ENCODE measurements around the gene WDR5. TPM values are rescaled to one million over a fixed set of nuclear protein-coding genes. Genes with fewer than 3 reads are reported as not detected.

Gene WDR5
- total and polyA plus RNA-seq, 4 donors, result 15.7 to 27.3 (median 21.6) TPM

DNA sequence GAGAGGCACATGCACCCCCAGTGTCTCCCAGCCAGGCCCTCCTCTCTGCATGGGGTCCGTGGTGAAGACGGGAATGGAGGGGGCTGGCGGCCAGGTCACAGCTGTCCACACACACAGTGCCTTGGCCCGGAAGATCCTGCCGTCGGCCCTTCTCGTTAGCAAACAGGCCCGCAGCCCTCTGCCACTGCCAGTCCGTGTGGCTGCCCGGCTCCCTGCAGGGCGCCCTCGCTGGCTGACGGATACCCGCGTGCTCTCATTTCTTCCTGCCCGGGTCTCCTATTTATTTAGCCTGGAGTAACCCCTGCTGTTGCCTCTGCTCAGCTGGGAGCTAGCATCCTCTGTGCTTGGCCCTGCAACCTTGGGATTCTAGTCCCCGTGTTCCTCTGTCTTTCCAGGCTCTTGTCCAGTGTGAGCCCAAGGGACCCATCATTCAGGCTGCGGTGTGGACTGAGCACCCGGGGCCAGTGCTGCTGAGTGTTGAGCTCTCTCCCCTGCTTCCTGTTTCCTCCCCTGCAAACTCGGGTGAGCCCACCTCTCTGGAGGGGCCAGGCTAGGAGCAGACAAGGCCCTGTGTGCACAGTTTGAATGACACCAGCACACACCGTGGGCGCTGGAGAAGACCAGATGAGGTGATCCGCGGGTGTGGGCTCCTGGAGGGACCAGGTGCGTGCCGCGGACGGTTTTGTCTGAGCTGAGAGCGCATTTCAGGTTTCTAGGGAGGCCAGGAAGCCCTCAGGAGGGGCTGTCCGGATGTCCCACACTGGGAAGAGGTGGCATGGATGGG is 43.1 kb downstream of the WDR5 start:
- Histone ChIP-seq H3K27me3 (ENCODE audit: control insufficient read depth in 3 of 3, insufficient read depth in 3 of 3, low read length in 2 of 3) (peaks cover 0 to 6% (median 6%) of the 10 kb centered on the region in 3 donors), H3K9ac (ENCODE audit: insufficient read depth in 1 of 2, low read length in 2 of 2) (no peak overlapping the region), H3K4me3 (no peak overlapping the region), H3K9me3 (ENCODE audit: control insufficient read depth in 4 of 4, insufficient read depth in 3 of 4, low read length in 3 of 4) (no peaks in the 10 kb centered on the region), H3K4me1 (ENCODE audit: control insufficient read depth in 5 of 5, insufficient read depth in 5 of 5, low read length in 5 of 5) (peaks cover 0 to 23% (median 5%) of the 10 kb centered on the region in 5 donors), H3K27ac (ENCODE audit: low read depth in 1 of 2, low read length in 1 of 2) (no peak overlapping the region), H3K36me3 (ENCODE audit: control insufficient read depth in 4 of 4, insufficient read depth in 4 of 4, low read length in 4 of 4) (no peaks in the 10 kb centered on the region)
- DNase-seq (peak; percentile 27 to 48 (median 29)), ATAC-seq (ENCODE audit: insufficient read depth, low FRiP score) (no peak)
- 42 to 45% methylated on average over 30 of the region's 30 CpGs for WGBS, 2 donors
- TF ChIP-seq, protein P1, sequence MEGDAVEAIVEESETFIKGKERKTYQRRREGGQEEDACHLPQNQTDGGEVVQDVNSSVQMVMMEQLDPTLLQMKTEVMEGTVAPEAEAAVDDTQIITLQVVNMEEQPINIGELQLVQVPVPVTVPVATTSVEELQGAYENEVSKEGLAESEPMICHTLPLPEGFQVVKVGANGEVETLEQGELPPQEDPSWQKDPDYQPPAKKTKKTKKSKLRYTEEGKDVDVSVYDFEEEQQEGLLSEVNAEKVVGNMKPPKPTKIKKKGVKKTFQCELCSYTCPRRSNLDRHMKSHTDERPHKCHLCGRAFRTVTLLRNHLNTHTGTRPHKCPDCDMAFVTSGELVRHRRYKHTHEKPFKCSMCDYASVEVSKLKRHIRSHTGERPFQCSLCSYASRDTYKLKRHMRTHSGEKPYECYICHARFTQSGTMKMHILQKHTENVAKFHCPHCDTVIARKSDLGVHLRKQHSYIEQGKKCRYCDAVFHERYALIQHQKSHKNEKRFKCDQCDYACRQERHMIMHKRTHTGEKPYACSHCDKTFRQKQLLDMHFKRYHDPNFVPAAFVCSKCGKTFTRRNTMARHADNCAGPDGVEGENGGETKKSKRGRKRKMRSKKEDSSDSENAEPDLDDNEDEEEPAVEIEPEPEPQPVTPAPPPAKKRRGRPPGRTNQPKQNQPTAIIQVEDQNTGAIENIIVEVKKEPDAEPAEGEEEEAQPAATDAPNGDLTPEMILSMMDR (IDR thresholded peaks at IDR 0.05; ENCODE audit: control extremely low read depth, extremely low read depth), result no peak

DNA sequence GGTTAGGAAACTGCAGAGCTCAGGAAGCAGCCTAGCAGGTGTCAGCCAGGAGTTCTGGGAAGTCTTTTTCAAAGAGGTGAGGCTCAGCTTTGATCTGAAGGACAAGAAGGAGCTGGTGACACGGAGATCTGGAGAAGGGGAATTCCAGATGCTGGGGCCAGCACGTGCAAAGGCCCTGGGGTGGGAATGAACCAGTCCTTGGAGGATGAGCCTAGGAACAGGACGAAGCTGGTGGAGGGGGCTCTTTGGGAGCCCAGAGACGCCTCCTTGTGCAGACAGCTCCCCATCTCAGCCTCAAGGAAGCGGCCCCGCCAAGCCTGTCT is 43.7 kb downstream of the WDR5 start:
- WGBS, 2 donors, result 87 to 92% methylated on average over 6 of the region's 6 CpGs
- H3K27ac ChIP-seq (ENCODE audit: low read depth in 1 of 2, low read length in 1 of 2), result no peak overlapping the region
- H3K4me1 ChIP-seq (ENCODE audit: control insufficient read depth in 5 of 5, insufficient read depth in 5 of 5, low read length in 5 of 5), result peaks cover 0 to 19% (median 5%) of the 10 kb centered on the region in 5 donors
- H3K9ac ChIP-seq (ENCODE audit: insufficient read depth in 1 of 2, low read length in 2 of 2), result no peak overlapping the region
- peak in 1 of 3 donors; percentile 8 for DNase-seq
- peaks cover 0 to 6% (median 6%) of the 10 kb centered on the region in 3 donors for H3K27me3 ChIP-seq (ENCODE audit: control insufficient read depth in 3 of 3, insufficient read depth in 3 of 3, low read length in 2 of 3)
- no peaks in the 10 kb centered on the region for H3K9me3 ChIP-seq (ENCODE audit: control insufficient read depth in 4 of 4, insufficient read depth in 3 of 4, low read length in 3 of 4)
- no peak overlapping the region for H3K4me3 ChIP-seq
- no peak for ATAC-seq (ENCODE audit: insufficient read depth, low FRiP score)
- TF ChIP-seq, protein P1 (IDR thresholded peaks at IDR 0.05; ENCODE audit: control extremely low read depth, extremely low read depth), result no peak
- H3K36me3 ChIP-seq (ENCODE audit: control insufficient read depth in 4 of 4, insufficient read depth in 4 of 4, low read length in 4 of 4), result no peaks in the 10 kb centered on the region

DNA sequence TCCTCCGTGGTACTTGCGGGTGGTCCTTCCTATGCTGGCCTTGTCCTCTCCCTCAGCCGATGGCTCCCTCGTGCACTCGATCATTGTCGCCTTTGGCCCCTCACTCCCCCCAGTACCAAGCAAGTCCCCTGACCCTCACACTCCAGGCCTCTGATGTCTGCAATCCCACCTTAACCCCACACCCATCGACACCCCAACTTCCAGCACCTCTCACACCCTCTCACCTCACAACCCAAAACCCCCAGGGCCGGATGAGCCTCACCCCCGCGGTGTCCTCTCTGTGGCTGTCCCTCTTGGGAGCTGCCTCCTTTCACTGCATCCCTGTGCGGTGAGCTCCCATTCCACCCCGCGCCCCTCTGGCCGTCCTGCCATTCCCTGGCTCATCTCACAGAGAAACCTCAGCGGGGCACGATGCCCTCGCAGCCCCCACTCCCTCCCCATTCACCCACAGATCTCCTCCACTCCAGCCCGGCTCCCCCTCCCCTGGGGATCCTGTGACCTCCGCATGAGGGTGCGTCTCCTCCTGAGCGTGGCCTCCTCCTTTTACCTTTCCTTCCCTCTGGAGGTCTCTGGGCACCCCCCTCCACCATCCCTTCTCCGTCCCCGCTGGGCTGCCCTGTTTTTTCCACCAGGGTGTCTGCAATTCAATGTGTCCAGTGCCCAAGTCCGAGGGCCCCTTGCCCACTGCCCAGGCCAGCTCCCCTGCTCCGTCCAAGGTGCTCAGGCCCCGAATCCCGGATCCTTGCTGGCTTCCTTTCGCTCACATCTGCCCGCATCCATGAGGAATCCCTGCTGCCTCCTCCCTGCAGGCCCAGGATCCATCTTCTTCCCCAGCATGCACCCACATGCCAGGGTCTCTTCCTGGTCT is 44.3 kb downstream of the WDR5 start:
- Histone ChIP-seq H3K36me3 (ENCODE audit: control insufficient read depth in 4 of 4, insufficient read depth in 4 of 4, low read length in 4 of 4) (no peaks in the 10 kb centered on the region), H3K4me1 (ENCODE audit: control insufficient read depth in 5 of 5, insufficient read depth in 5 of 5, low read length in 5 of 5) (peaks cover 0 to 17% (median 5%) of the 10 kb centered on the region in 5 donors), H3K9me3 (ENCODE audit: control insufficient read depth in 4 of 4, insufficient read depth in 3 of 4, low read length in 3 of 4) (no peaks in the 10 kb centered on the region), H3K9ac (ENCODE audit: insufficient read depth in 1 of 2, low read length in 2 of 2) (no peak overlapping the region), H3K4me3 (no peak overlapping the region), H3K27ac (ENCODE audit: low read depth in 1 of 2, low read length in 1 of 2) (no peak overlapping the region), H3K27me3 (ENCODE audit: control insufficient read depth in 3 of 3, insufficient read depth in 3 of 3, low read length in 2 of 3) (peaks cover 0 to 6% (median 6%) of the 10 kb centered on the region in 3 donors)
- DNase-seq (peak in 1 of 3 donors; percentile 9), ATAC-seq (ENCODE audit: insufficient read depth, low FRiP score) (no peak)
- TF ChIP-seq, protein P1 (IDR thresholded peaks at IDR 0.05; ENCODE audit: control extremely low read depth, extremely low read depth), result no peak
- WGBS, 2 donors, result 93 to 97% methylated on average over 29 of the region's 29 CpGs
